SW 1271 (cell line): ENCODE measurements around the gene DPYSL4.
A peak's percentile ranks its signal among the peaks of the same experiment; 100 is the strongest.
"Not testable (repeated sequence)": the region's sequence is repeated elsewhere in the genome, so short reads cannot be mapped to it uniquely, and the experiment has no call there.

Experiments used
- DNase-seq, 2 experiments: peaks; one replicate each; lab custom pipeline; 2025; lab: John Stamatoyannopoulos, UW

DPYSL4 gene

GRCh38 chr10:132207536-132208461, 21.1 kb downstream of the DPYSL4 start:
- no peak for DNase-seq

- no peak for DNase-seq
Measured at GRCh38 chr10:132208462-132209050, 21.8 kb downstream of the DPYSL4 start.

GRCh38 chr10:132209130-132209529, 22.4 kb downstream of the DPYSL4 start:
- DNase-seq = no peak

GRCh38 chr10:132209978-132210530, 23.3 kb downstream of the DPYSL4 start:
- DNase-seq = no peak

GRCh38 chr10:132210766-132211165, 24.0 kb downstream of the DPYSL4 start:
- no peak for DNase-seq

GRCh38 chr10:132211246-132211645, 24.5 kb downstream of the DPYSL4 start:
- DNase-seq = no peak

GRCh38 chr10:132212816-132213215, 26.1 kb downstream of the DPYSL4 start:
- no peak for DNase-seq

- no peak for DNase-seq
Measured at GRCh38 chr10:132213917-132214316, 27.2 kb downstream of the DPYSL4 start.

GRCh38 chr10:132216441-132216840, 29.7 kb downstream of the DPYSL4 start:
- not testable (repeated sequence) for DNase-seq

GRCh38 chr10:132219486-132219885, 32.7 kb downstream of the DPYSL4 start:
- no peak for DNase-seq

- no peak for DNase-seq
Measured at GRCh38 chr10:132220061-132220460, 33.3 kb downstream of the DPYSL4 start.

- not testable (repeated sequence) for DNase-seq
Measured at GRCh38 chr10:132220996-132221395, 34.2 kb downstream of the DPYSL4 start.

GRCh38 chr10:132222726-132223125, 36.0 kb downstream of the DPYSL4 start:
- DNase-seq = no peak

GRCh38 chr10:132223156-132223590, 36.4 kb downstream of the DPYSL4 start:
- peak in 1 of 2 experiments; percentile 52 for DNase-seq

- no peak for DNase-seq
Measured at GRCh38 chr10:132223611-132224342, 37.0 kb downstream of the DPYSL4 start.

GRCh38 chr10:132224343-132225072, 37.8 kb downstream of the DPYSL4 start:
- no peak for DNase-seq

GRCh38 chr10:132225073-132225848, 38.5 kb downstream of the DPYSL4 start:
- no peak for DNase-seq

GRCh38 chr10:132225849-132226205, 39.1 kb downstream of the DPYSL4 start:
- DNase-seq = no peak

GRCh38 chr10:132226586-132227405, 40.0 kb downstream of the DPYSL4 start:
- DNase-seq = no peak

GRCh38 chr10:132227851-132228390, 41.2 kb downstream of the DPYSL4 start:
- no peak for DNase-seq
